ENCODE results near the gene SV2B.

SV2B gene

GRCh38 chr15:91304210-91304609, 204.2 kb downstream of the SV2B start:
- no peak for TF ChIP-seq CTCF (IDR thresholded peaks at IDR 0.05; ENCODE audit: low read depth, low read length, missing control alignments)

GRCh38 chr15:91304786-91305185, 204.7 kb downstream of the SV2B start:
- in situ Hi-C loops (cut with HindIII; ENCODE audit: low sequenced_read_pairs), result loop anchor here (5.0 kb wide), 1 partner anchor 108 kb away; no protein-coding TSS in a partner anchor
- no peak overlapping the region for H3K4me3 ChIP-seq (ENCODE audit: low read depth, low read length)
- TF ChIP-seq CTCF (IDR thresholded peaks at IDR 0.05; ENCODE audit: low read depth, low read length, missing control alignments), result no peak
- DNase-seq (ENCODE audit: low read depth), result no peak

More at GRCh38 chr15:91304210-91304609, 204.2 kb downstream of the SV2B start:
- no peak overlapping the region for H3K4me3 ChIP-seq (ENCODE audit: low read depth, low read length)
- in situ Hi-C loops (cut with HindIII; ENCODE audit: low sequenced_read_pairs), result no loop called here
- no peak for DNase-seq (ENCODE audit: low read depth)

- no peak for TF ChIP-seq CTCF (IDR thresholded peaks at IDR 0.05; ENCODE audit: low read depth, low read length, missing control alignments)
- in situ Hi-C loops (cut with HindIII; ENCODE audit: low sequenced_read_pairs), result loop anchor here (5.0 kb wide), 1 partner anchor 106 kb away; no protein-coding TSS in a partner anchor
- DNase-seq (ENCODE audit: low read depth), result no peak
- H3K4me3 ChIP-seq (ENCODE audit: low read depth, low read length), result no peak overlapping the region
These were observed 206.1 kb downstream of the SV2B start for GRCh38 chr15:91306144-91306543.

GRCh38 chr15:91307601-91308000, 207.5 kb downstream of the SV2B start:
- no peak overlapping the region for H3K4me3 ChIP-seq (ENCODE audit: low read depth, low read length)
- no peak for DNase-seq (ENCODE audit: low read depth)
- TF ChIP-seq CTCF (IDR thresholded peaks at IDR 0.05; ENCODE audit: low read depth, low read length, missing control alignments), result no peak
- in situ Hi-C loops (cut with HindIII; ENCODE audit: low sequenced_read_pairs), result loop anchor here (5.0 kb wide), 1 partner anchor 105 kb away; no protein-coding TSS in a partner anchor

GRCh38 chr15:91308199-91308598, 208.1 kb downstream of the SV2B start:
- in situ Hi-C loops (cut with HindIII; ENCODE audit: low sequenced_read_pairs), result loop anchor here (5.0 kb wide), 1 partner anchor 104 kb away; no protein-coding TSS in a partner anchor
- H3K4me3 ChIP-seq (ENCODE audit: low read depth, low read length), result no peak overlapping the region
- no peak for TF ChIP-seq CTCF (IDR thresholded peaks at IDR 0.05; ENCODE audit: low read depth, low read length, missing control alignments)
- no peak for DNase-seq (ENCODE audit: low read depth)

GRCh38 chr15:91308855-91309254, 208.8 kb downstream of the SV2B start:
- no peak for DNase-seq (ENCODE audit: low read depth)
- in situ Hi-C loops (cut with HindIII; ENCODE audit: low sequenced_read_pairs), result loop anchor here (5.0 kb wide), 1 partner anchor 103 kb away; no protein-coding TSS in a partner anchor
- no peak overlapping the region for H3K4me3 ChIP-seq (ENCODE audit: low read depth, low read length)
- no peak for TF ChIP-seq CTCF (IDR thresholded peaks at IDR 0.05; ENCODE audit: low read depth, low read length, missing control alignments)
